CD8-positive, alpha-beta memory T cell (primary cell): ENCODE measurements around the gene EPB41L1. TPM values are rescaled to one million over a fixed set of nuclear protein-coding genes. Genes with fewer than 3 reads are reported as not detected.

Source experiments
- CTCF ChIA-PET: fragments of 350-600 bp; sonication (Branson Sonifier 250); formaldehyde crosslinking; loops from one replicate; lab custom pipeline; 2021; ENCODE audit warnings: antibody characterized with exemption; lab: Charles Lee
- POLR2A ChIA-PET: fragments of 350-600 bp; sonication (Branson Sonifier 250); formaldehyde crosslinking; loops from one replicate; lab custom pipeline; 2021; ENCODE audit warnings: antibody characterized with exemption; lab: Charles Lee
- DNase-seq, 5 donors: peaks; one replicate each; pipeline versions ENCODE4 v3.0.0 to v3.0.0-alpha.2; 2020 to 2022; ENCODE audit warnings: mixed read lengths in 1 of 5
- H3K27ac ChIP-seq: one replicate; pipeline ENCODE4 v1.7.0; 2013; ENCODE audit warnings: low read depth, mild to moderate bottlenecking, low read length, moderate library complexity
- H3K27me3 ChIP-seq: 2 replicates; pipeline ENCODE4 v1.7.0; 2013; ENCODE audit warnings: low read length, mild to moderate bottlenecking; ENCODE audit not compliant: insufficient read depth, poor library complexity, severe bottlenecking
- H3K36me3 ChIP-seq: 2 replicates; pipeline ENCODE4 v1.7.0; 2013; ENCODE audit warnings: mild to moderate bottlenecking, low read length, moderate library complexity; ENCODE audit not compliant: insufficient read depth
- H3K4me1 ChIP-seq: 2 replicates; pipeline ENCODE4 v1.7.0; 2013; ENCODE audit warnings: mild to moderate bottlenecking, low read length, moderate library complexity; ENCODE audit not compliant: insufficient read depth
- H3K4me3 ChIP-seq: 2 replicates; pipeline ENCODE4 v1.7.0; 2013; ENCODE audit warnings: mild to moderate bottlenecking, low read length
- H3K9me3 ChIP-seq: 2 replicates; pipeline ENCODE4 v1.7.0; 2013; ENCODE audit warnings: mild to moderate bottlenecking, low read length
- H3K27ac Mint-ChIP-seq, 8 donors: one replicate each; pipeline ENCODE4 v1.8.0; 2020 to 2021; ENCODE audit warnings: mixed read lengths in 8 of 8, mild to moderate bottlenecking in 6 of 8, inconsistent platforms in 3 of 8, moderate library complexity in 3 of 8
- H3K27me3 Mint-ChIP-seq, 2 donors: one replicate each; pipeline ENCODE4 v1.8.0; 2020 to 2021; ENCODE audit warnings: mixed read lengths in 2 of 2, mild to moderate bottlenecking in 1 of 2, moderate library complexity in 1 of 2
- H3K36me3 Mint-ChIP-seq, 3 donors: one replicate each; pipeline ENCODE4 v1.8.0; 2020 to 2021; ENCODE audit warnings: mixed read lengths in 3 of 3, inconsistent platforms in 1 of 3, mild to moderate bottlenecking in 1 of 3
- H3K4me1 Mint-ChIP-seq, 3 donors: one replicate each; pipeline ENCODE4 v1.8.0; 2020 to 2021; ENCODE audit warnings: mixed read lengths in 3 of 3, inconsistent platforms in 1 of 3, mild to moderate bottlenecking in 1 of 3
- H3K4me3 Mint-ChIP-seq, 7 donors: one replicate each; pipeline ENCODE4 v1.8.0; 2020 to 2021; ENCODE audit warnings: mixed read lengths in 7 of 7, mild to moderate bottlenecking in 6 of 7, moderate library complexity in 4 of 7, inconsistent platforms in 2 of 7
- H3K9me3 Mint-ChIP-seq, 5 donors: one replicate each; pipeline ENCODE4 v1.8.0; 2020 to 2022; ENCODE audit warnings: mixed read lengths in 5 of 5, mild to moderate bottlenecking in 3 of 5, moderate library complexity in 2 of 5, inconsistent platforms in 1 of 5
- polyA plus RNA-seq: library from polyadenylated mRNA; unstranded; fragments of 300-500 nt; fragmentation: Illumina TruSeq; gene quantifications from one replicate; pipeline ENCODE4 v1.2.3, GENCODE V29; 2021
- total RNA-seq, 2 experiments: library from RNA; stranded (reverse); gene quantifications; one replicate each; pipeline ENCODE4 v1.2.3, GENCODE V29; 2021

EPB41L1 gene
- total and polyA plus RNA-seq, 3 experiments from 2014 or later = 0.29 to 0.35 TPM; not detected in 1

GRCh38 chr20:36175475-36175995 is 21.0 kb downstream of the EPB41L1 start:
- Mint-ChIP-seq H3K4me3 (no peak overlapping the region), H3K36me3 (no peaks in the 10 kb centered on the region)
- POLR2A ChIA-PET = no interaction called here

DNA sequence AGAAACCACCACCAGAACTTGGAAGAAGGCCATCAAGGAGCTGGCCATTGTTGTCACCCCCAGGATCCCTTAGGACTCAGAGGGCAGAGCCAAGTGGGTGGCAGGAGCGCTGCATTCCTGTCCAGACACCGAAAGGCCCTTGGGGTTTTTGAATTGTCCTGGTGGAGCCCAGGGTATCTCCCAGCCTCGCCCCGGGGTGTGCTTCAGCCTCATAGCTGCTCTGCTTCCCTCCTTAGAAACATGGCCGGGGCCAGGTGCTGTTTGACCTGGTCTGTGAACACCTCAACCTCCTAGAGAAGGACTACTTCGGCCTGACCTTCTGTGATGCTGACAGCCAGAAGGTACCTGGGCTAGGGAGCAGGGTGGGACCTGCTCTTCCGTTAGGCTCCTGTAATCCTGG is 23.2 kb downstream of the EPB41L1 start:
- Histone ChIP-seq H3K27ac (no peak overlapping the region), H3K27me3 (no peaks in the 10 kb centered on the region), H3K36me3 (no peaks in the 10 kb centered on the region), H3K9me3 (no peaks in the 10 kb centered on the region), H3K4me1 (no peaks in the 10 kb centered on the region), H3K4me3 (no peak overlapping the region)
- Mint-ChIP-seq H3K27me3 (peaks cover 4 to 8% of the 10 kb centered on the region in 2 donors), H3K36me3 (no peaks in the 10 kb centered on the region), H3K27ac (no peak overlapping the region), H3K4me3 (no peak overlapping the region), H3K4me1 (peaks cover 0 to 2% (median 0%) of the 10 kb centered on the region in 3 donors), H3K9me3 (no peaks in the 10 kb centered on the region)
- POLR2A ChIA-PET = no interaction called here
- no peak for DNase-seq
- CTCF ChIA-PET = interaction anchor here (1.4 kb wide), 1 partner anchor 25 kb away, joined by 4 read pairs; no protein-coding TSS in a partner anchor

More at GRCh38 chr20:36175475-36175995, 21.0 kb downstream of the EPB41L1 start:
- Histone ChIP-seq H3K4me1 (no peaks in the 10 kb centered on the region), H3K36me3 (no peaks in the 10 kb centered on the region), H3K27ac (no peak overlapping the region), H3K27me3 (no peaks in the 10 kb centered on the region), H3K4me3 (no peak overlapping the region), H3K9me3 (no peaks in the 10 kb centered on the region)
- CTCF ChIA-PET = no interaction called here
- Mint-ChIP-seq H3K27ac (no peak overlapping the region), H3K9me3 (no peaks in the 10 kb centered on the region), H3K4me1 (peaks cover 0 to 2% (median 0%) of the 10 kb centered on the region in 3 donors), H3K27me3 (peaks cover 4 to 8% of the 10 kb centered on the region in 2 donors)
- no peak for DNase-seq

DNA sequence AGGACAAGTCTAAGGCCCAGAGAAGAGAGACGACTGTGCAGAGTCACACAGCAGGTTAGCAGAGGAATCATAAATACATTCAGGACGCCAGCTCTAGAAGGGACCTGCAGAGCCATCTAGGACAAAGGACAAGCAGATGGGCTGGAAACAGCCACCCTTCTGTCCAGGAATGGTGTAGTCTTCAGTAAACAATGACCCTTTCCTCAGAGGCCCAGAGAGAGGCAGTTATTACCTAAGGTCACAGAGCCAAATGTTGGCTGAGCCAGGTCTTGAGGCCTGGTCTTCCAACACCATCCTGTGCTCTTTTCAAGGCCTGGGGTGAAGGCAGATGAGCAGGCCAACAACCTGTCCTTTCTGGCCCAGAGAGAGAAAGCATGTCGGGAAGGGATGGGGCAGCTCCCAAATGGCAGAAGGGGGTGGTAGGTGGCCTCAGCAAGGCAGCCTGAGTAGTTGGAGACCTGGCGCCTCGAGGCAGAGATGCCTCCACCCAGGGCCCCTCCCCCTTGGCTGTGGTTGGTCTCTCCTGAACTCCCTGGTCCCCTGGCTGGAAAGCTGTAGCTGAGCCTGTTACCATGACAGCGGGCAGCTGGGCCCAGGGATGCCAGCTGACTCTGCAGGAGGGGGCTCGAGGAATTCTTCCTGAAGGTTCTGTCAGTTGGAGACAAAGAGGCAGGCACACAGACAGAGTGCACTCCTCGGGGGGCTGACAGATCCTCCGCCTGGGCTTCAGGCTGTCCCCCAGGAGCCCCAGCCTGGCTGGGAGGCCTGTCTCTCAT is 24.8 kb downstream of the EPB41L1 start:
- Mint-ChIP-seq H3K27me3 (peaks cover 4 to 8% of the 10 kb centered on the region in 2 donors), H3K9me3 (no peaks in the 10 kb centered on the region)

GRCh38 chr20:36180323-36180722 is 25.8 kb downstream of the EPB41L1 start:
- Mint-ChIP-seq H3K9me3 (no peaks in the 10 kb centered on the region), H3K36me3 (no peaks in the 10 kb centered on the region), H3K4me3 (no peak overlapping the region), H3K27ac (no peak overlapping the region), H3K27me3 (peaks cover 3 to 8% of the 10 kb centered on the region in 2 donors), H3K4me1 (no peaks in the 10 kb centered on the region)
- H3K4me1 ChIP-seq = no peaks in the 10 kb centered on the region
- H3K27me3 ChIP-seq = no peaks in the 10 kb centered on the region
- H3K27ac ChIP-seq = no peak overlapping the region
- DNase-seq = no peak
- H3K36me3 ChIP-seq = no peaks in the 10 kb centered on the region
- no peak overlapping the region for H3K4me3 ChIP-seq
- no peaks in the 10 kb centered on the region for H3K9me3 ChIP-seq
- ChIA-PET POLR2A (no interaction called here), CTCF (interaction anchor here (1.1 kb wide), 1 partner anchor 22 kb away, joined by 4 read pairs; no protein-coding TSS in a partner anchor)

More for the DNA sequence above, 24.8 kb downstream of the EPB41L1 start:
- H3K36me3 ChIP-seq = no peaks in the 10 kb centered on the region
- no peaks in the 10 kb centered on the region for H3K9me3 ChIP-seq
- Mint-ChIP-seq H3K27ac (no peak overlapping the region), H3K4me3 (no peak overlapping the region), H3K36me3 (no peaks in the 10 kb centered on the region), H3K4me1 (no peaks in the 10 kb centered on the region)
- no peak overlapping the region for H3K4me3 ChIP-seq
- H3K27me3 ChIP-seq = no peaks in the 10 kb centered on the region
- no peak overlapping the region for H3K27ac ChIP-seq
- DNase-seq = no peak
- CTCF ChIA-PET = interaction anchor here (1.4 kb wide), 1 partner anchor 24 kb away, joined by 4 read pairs; no protein-coding TSS in a partner anchor
- H3K4me1 ChIP-seq = no peaks in the 10 kb centered on the region
- POLR2A ChIA-PET = no interaction called here

DNA sequence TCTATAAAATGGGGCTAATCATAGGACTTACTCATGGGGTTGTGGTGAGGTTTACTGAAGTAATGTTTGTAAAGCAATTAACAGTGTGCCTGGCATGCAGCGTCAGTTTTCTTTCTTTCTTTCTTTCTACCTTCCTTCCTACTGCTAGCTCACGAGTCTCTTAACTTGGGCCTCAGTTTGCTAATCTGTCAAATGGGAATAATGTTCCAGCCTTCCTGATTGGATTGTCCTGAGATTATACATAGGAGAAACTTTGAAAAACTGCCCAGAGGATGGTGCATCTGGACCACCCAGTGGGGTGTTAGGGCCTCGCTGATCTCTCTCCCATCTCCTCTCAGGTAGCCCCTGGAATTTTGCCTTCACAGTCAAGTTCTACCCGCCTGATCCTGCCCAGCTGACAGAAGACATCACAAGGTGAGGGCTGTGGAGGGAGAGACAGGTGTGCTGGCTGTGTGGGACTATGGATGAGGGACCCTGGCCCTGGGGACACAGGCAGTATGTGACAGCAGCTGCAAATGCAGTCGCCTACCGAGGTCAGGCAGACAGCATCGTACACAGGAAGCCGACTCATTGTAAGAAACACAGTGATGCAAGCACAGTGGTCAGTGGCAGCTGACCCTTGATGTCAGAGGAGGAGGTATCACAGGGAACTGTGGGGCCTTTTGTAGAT is 27.5 kb downstream of the EPB41L1 start:
- H3K4me3 ChIP-seq = no peak overlapping the region
- H3K4me1 ChIP-seq = no peaks in the 10 kb centered on the region
- no peak for DNase-seq
- H3K9me3 ChIP-seq = no peaks in the 10 kb centered on the region
- no peak overlapping the region for H3K4me3 Mint-ChIP-seq
- peak overlapping the region in 1 of 8 donors; percentile 50 for H3K27ac Mint-ChIP-seq
- no peaks in the 10 kb centered on the region for H3K9me3 Mint-ChIP-seq
- no peaks in the 10 kb centered on the region for H3K36me3 Mint-ChIP-seq
- POLR2A ChIA-PET = no interaction called here
- H3K27me3 ChIP-seq = no peaks in the 10 kb centered on the region
- no peaks in the 10 kb centered on the region for H3K36me3 ChIP-seq
- H3K4me1 Mint-ChIP-seq = no peaks in the 10 kb centered on the region
- CTCF ChIA-PET = no interaction called here
- no peak overlapping the region for H3K27ac ChIP-seq
- H3K27me3 Mint-ChIP-seq = peaks cover 2 to 8% of the 10 kb centered on the region in 2 donors

- Histone ChIP-seq H3K4me3 (no peak overlapping the region), H3K36me3 (no peaks in the 10 kb centered on the region), H3K27me3 (no peaks in the 10 kb centered on the region), H3K9me3 (no peaks in the 10 kb centered on the region), H3K27ac (no peak overlapping the region), H3K4me1 (no peaks in the 10 kb centered on the region)
- no peak overlapping the region for H3K4me3 Mint-ChIP-seq
- no peaks in the 10 kb centered on the region for H3K4me1 Mint-ChIP-seq
- DNase-seq = no peak
- H3K27me3 Mint-ChIP-seq = peaks cover 2 to 5% of the 10 kb centered on the region in 2 donors
- H3K36me3 Mint-ChIP-seq = no peaks in the 10 kb centered on the region
- POLR2A ChIA-PET = no interaction called here
- H3K27ac Mint-ChIP-seq = no peak overlapping the region
- no peaks in the 10 kb centered on the region for H3K9me3 Mint-ChIP-seq
- CTCF ChIA-PET = no interaction called here
These were observed 28.1 kb downstream of the EPB41L1 start for GRCh38 chr20:36182604-36183154.

GRCh38 chr20:36183155-36183944 is 28.8 kb downstream of the EPB41L1 start:
- POLR2A ChIA-PET = no interaction called here
- H3K27me3 Mint-ChIP-seq = peaks cover 4% of the 10 kb centered on the region in 2 donors
- H3K27ac Mint-ChIP-seq = no peak overlapping the region

More at GRCh38 chr20:36183155-36183944, 28.8 kb downstream of the EPB41L1 start:
- no peak overlapping the region for H3K4me3 ChIP-seq
- H3K27me3 ChIP-seq = no peaks in the 10 kb centered on the region
- no peaks in the 10 kb centered on the region for H3K36me3 Mint-ChIP-seq
- H3K9me3 Mint-ChIP-seq = no peaks in the 10 kb centered on the region
- no peaks in the 10 kb centered on the region for H3K4me1 ChIP-seq
- peak overlapping the region; percentile 35 for H3K27ac ChIP-seq
- DNase-seq = no peak
- H3K4me1 Mint-ChIP-seq = no peaks in the 10 kb centered on the region
- no peaks in the 10 kb centered on the region for H3K36me3 ChIP-seq
- no peaks in the 10 kb centered on the region for H3K9me3 ChIP-seq
- CTCF ChIA-PET = interaction anchor here (2.4 kb wide), 1 partner anchor 15 kb away, joined by 10 read pairs; no protein-coding TSS in a partner anchor
- H3K4me3 Mint-ChIP-seq = no peak overlapping the region
